H9 (cell line): ENCODE data around the gene ZC3H7B. TPM values are rescaled to one million over a fixed set of nuclear protein-coding genes. Genes with fewer than 3 reads are reported as not detected.

Experiments
- DNase-seq: peaks from one replicate; pipeline ENCODE4 v3.0.0-alpha.2; 2017
- H2AFZ ChIP-seq: one replicate; pipeline ENCODE4 v1.6.1; 2013; ENCODE audit warnings: mild to moderate bottlenecking, low read length, control low read depth, moderate library complexity
- H2AK5ac ChIP-seq: 2 replicates; pipeline ENCODE4 v1.6.1; 2013; ENCODE audit warnings: low read length, control low read depth, mixed read lengths; ENCODE audit not compliant: insufficient read length
- H2BK120ac ChIP-seq: one replicate; pipeline ENCODE4 v1.6.1; 2013; ENCODE audit warnings: low read depth, mild to moderate bottlenecking, low read length, control low read depth, inconsistent platforms; ENCODE audit not compliant: poor library complexity, severe bottlenecking
- H2BK12ac ChIP-seq: 2 replicates; pipeline ENCODE4 v1.6.1; 2013; ENCODE audit warnings: low read length, control low read depth, mixed read lengths, low read depth; ENCODE audit not compliant: insufficient read length
- H2BK15ac ChIP-seq: 2 replicates; pipeline ENCODE4 v1.6.1; 2013; ENCODE audit warnings: low read depth, low read length, control low read depth
- H2BK20ac ChIP-seq: one replicate; pipeline ENCODE4 v1.6.1; 2013; ENCODE audit warnings: low read depth, mild to moderate bottlenecking, low read length, control low read depth, inconsistent platforms; ENCODE audit not compliant: poor library complexity, severe bottlenecking
- H2BK5ac ChIP-seq: 2 replicates; pipeline ENCODE4 v1.6.1; 2013; ENCODE audit warnings: low read length, control low read depth, mixed read lengths; ENCODE audit not compliant: insufficient read length
- H3K14ac ChIP-seq: 2 replicates; pipeline ENCODE4 v1.6.1; 2013; ENCODE audit warnings: low read length, control low read depth; ENCODE audit not compliant: insufficient read depth
- H3K18ac ChIP-seq: 2 replicates; pipeline ENCODE4 v1.6.1; 2013; ENCODE audit warnings: low read depth, mild to moderate bottlenecking, mixed read lengths, low read length, control low read depth; ENCODE audit not compliant: insufficient read length
- H3K23ac ChIP-seq: 2 replicates; pipeline ENCODE4 v1.6.1; 2013; ENCODE audit warnings: low read length, control low read depth, mixed read lengths, low read depth; ENCODE audit not compliant: insufficient read length
- H3K23me2 ChIP-seq: 2 replicates; pipeline ENCODE4 v1.6.1; 2013; ENCODE audit warnings: low read depth, mild to moderate bottlenecking, mixed read lengths, low read length, control low read depth; ENCODE audit not compliant: insufficient read length, poor library complexity, severe bottlenecking
- H3K27ac ChIP-seq: 2 replicates; pipeline ENCODE4 v1.5.1; 2013; ENCODE audit warnings: low read length, control low read depth, mixed read lengths, low read depth; ENCODE audit not compliant: insufficient read length
- H3K27me3 ChIP-seq: 2 replicates; pipeline ENCODE4 v1.6.1; 2013; ENCODE audit warnings: low read length, control low read depth, inconsistent platforms; ENCODE audit not compliant: insufficient read depth
- H3K4ac ChIP-seq: 2 replicates; pipeline ENCODE4 v1.6.1; 2013; ENCODE audit warnings: low read depth, mild to moderate bottlenecking, control low read depth, inconsistent platforms, low read length, moderate library complexity
- H3K4me1 ChIP-seq: 2 replicates; pipeline ENCODE4 v1.6.1; 2013; ENCODE audit warnings: low read length, control low read depth, inconsistent platforms; ENCODE audit not compliant: insufficient read depth
- H3K4me2 ChIP-seq: 2 replicates; pipeline ENCODE4 v1.6.1; 2013; ENCODE audit warnings: low read length, control low read depth, mixed read lengths; ENCODE audit not compliant: insufficient read length, insufficient read depth
- H3K56ac ChIP-seq: 2 replicates; pipeline ENCODE4 v1.6.1; 2013; ENCODE audit warnings: low read depth, mild to moderate bottlenecking, mixed read lengths, low read length, control low read depth; ENCODE audit not compliant: insufficient read length
- H3K79me1 ChIP-seq: 2 replicates; pipeline ENCODE4 v1.6.1; 2013; ENCODE audit warnings: low read depth, mild to moderate bottlenecking, moderate library complexity, low read length, control low read depth, inconsistent platforms; ENCODE audit not compliant: insufficient read depth, poor library complexity, severe bottlenecking
- H3K79me2 ChIP-seq: 2 replicates; pipeline ENCODE4 v1.6.1; 2013; ENCODE audit warnings: low read length, control low read depth, inconsistent platforms; ENCODE audit not compliant: insufficient read depth
- H3K9ac ChIP-seq: 2 replicates; pipeline ENCODE4 v1.6.1; 2013; ENCODE audit warnings: low read length, control low read depth, mixed read lengths; ENCODE audit not compliant: insufficient read length; ENCODE audit errors: extremely low read depth
- H3K9me3 ChIP-seq: one replicate; pipeline ENCODE4 v1.6.1; 2013; ENCODE audit warnings: low read depth, low read length, inconsistent platforms; ENCODE audit not compliant: control insufficient read depth
- H3T11ph ChIP-seq: one replicate; pipeline ENCODE4 v1.6.1; 2013; ENCODE audit warnings: mild to moderate bottlenecking, low read length, control low read depth, inconsistent platforms
- H4K20me1 ChIP-seq: one replicate; pipeline ENCODE4 v1.6.1; 2013; ENCODE audit not compliant: control insufficient read depth, insufficient read length, insufficient read depth
- H4K5ac ChIP-seq: 2 replicates; pipeline ENCODE4 v1.6.1; 2013; ENCODE audit warnings: low read depth, mild to moderate bottlenecking, mixed read lengths, low read length, control low read depth; ENCODE audit not compliant: insufficient read length
- H4K8ac ChIP-seq: replicated peaks from 2 replicates; pipeline ENCODE4 v1.6.1; 2013; ENCODE audit warnings: low read length, control low read depth, mixed read lengths, low read depth; ENCODE audit not compliant: insufficient read length
- H4K91ac ChIP-seq: 2 replicates; pipeline ENCODE4 v1.6.1; 2013; ENCODE audit warnings: low read depth, mild to moderate bottlenecking, moderate library complexity, mixed read lengths, low read length, control low read depth; ENCODE audit not compliant: insufficient read length
- H3K27ac Mint-ChIP-seq, 3 experiments: 2 replicates in 2 of 3; 3 replicates in 1 of 3; pipeline ENCODE4 v1.8.0; 2020 to 2021; ENCODE audit warnings: mixed read lengths in 3 of 3, mild to moderate bottlenecking in 1 of 3, moderate library complexity in 1 of 3
- H3K27me3 Mint-ChIP-seq: 2 replicates; pipeline ENCODE4 v1.8.0; 2021; ENCODE audit warnings: low read depth, mild to moderate bottlenecking, moderate library complexity, mixed read lengths
- H3K36me3 Mint-ChIP-seq, 3 experiments: 2 replicates in 2 of 3; 3 replicates in 1 of 3; pipeline ENCODE4 v1.8.0; 2020 to 2021; ENCODE audit warnings: low read depth in 3 of 3, mixed read lengths in 3 of 3; ENCODE audit not compliant: insufficient read depth in 1 of 3
- H3K4me1 Mint-ChIP-seq, 2 experiments: 2 replicates each; pipeline ENCODE4 v1.8.0; 2020; ENCODE audit warnings: mixed read lengths in 2 of 2
- H3K4me3 Mint-ChIP-seq, 2 experiments: 2 replicates in 1 of 2; 3 replicates in 1 of 2; pipeline ENCODE4 v1.8.0; 2020 to 2021; ENCODE audit warnings: mild to moderate bottlenecking in 2 of 2, mixed read lengths in 2 of 2, moderate library complexity in 1 of 2
- H3K9me3 Mint-ChIP-seq, 2 experiments: 2 replicates in 1 of 2; 3 replicates in 1 of 2; pipeline ENCODE4 v1.8.0; 2020; ENCODE audit warnings: mild to moderate bottlenecking in 2 of 2, mixed read lengths in 2 of 2, moderate library complexity in 1 of 2
- WGBS: extraction: QIAGEN DNeasy Blood & Tissue Kit; methylation state at CpG from one replicate; pipeline ENCODE4 v1.1.7; 2013; ENCODE audit warnings: missing lambda C conversion rate, low lambda C conversion rate, mixed read lengths; ENCODE audit not compliant: insufficient read length; ENCODE audit errors: extremely low coverage; 5-methylcytosine and 5-hydroxymethylcytosine counted together
- total RNA-seq: library from RNA; stranded (reverse); gene quantifications from 2 replicates; pipeline ENCODE4 v1.2.1, GENCODE V29; 2021
- TF ChIP-seq, protein P1 (sequence below): fragments of 200-600 bp; sonication (generic); conservative IDR thresholded peaks from 3 replicates; pipeline ENCODE4 v1.8.0; 2021; ENCODE audit warnings: antibody characterized with exemption, mild to moderate bottlenecking

Gene ZC3H7B
- total RNA-seq, 1 experiment from 2014 or later, result 69.3 TPM

- Histone ChIP-seq H3K9ac (no peak overlapping the region), H4K8ac (no peak overlapping the region), H3K23ac (no peak overlapping the region), H2AK5ac (no peak overlapping the region), H4K91ac (no peak overlapping the region), H4K5ac (no peak overlapping the region), H2BK120ac (no peak overlapping the region), H2BK20ac (no peak overlapping the region), H3K9me3 (no peaks in the 10 kb centered on the region), H3K79me1 (no peaks in the 10 kb centered on the region), H3K14ac (no peak overlapping the region), H3K4ac (no peak overlapping the region), H3T11ph (no peak overlapping the region), H2BK15ac (no peak overlapping the region), H3K4me1 (no peaks in the 10 kb centered on the region), H3K18ac (no peak overlapping the region), H3K27me3 (no peaks in the 10 kb centered on the region), H2BK12ac (no peak overlapping the region), H3K27ac (no peak overlapping the region), H4K20me1 (no peaks in the 10 kb centered on the region), H3K56ac (no peak overlapping the region), H3K23me2 (no peaks in the 10 kb centered on the region), H2AFZ (no peak overlapping the region), H2BK5ac (no peak overlapping the region), H3K4me2 (no peak overlapping the region), H3K79me2 (no peaks in the 10 kb centered on the region)
- no peak for DNase-seq
- Mint-ChIP-seq H3K36me3 (peaks cover 20 to 80% (median 66%) of the 10 kb centered on the region in 3 experiments; a peak in 6 of 7 replicates), H3K4me3 (no peak overlapping the region), H3K9me3 (no peaks in the 10 kb centered on the region), H3K27ac (no peak overlapping the region), H3K4me1 (peaks cover 5 to 7% of the 10 kb centered on the region in 2 experiments), H3K27me3 (no peaks in the 10 kb centered on the region)
- TF ChIP-seq, protein P1, sequence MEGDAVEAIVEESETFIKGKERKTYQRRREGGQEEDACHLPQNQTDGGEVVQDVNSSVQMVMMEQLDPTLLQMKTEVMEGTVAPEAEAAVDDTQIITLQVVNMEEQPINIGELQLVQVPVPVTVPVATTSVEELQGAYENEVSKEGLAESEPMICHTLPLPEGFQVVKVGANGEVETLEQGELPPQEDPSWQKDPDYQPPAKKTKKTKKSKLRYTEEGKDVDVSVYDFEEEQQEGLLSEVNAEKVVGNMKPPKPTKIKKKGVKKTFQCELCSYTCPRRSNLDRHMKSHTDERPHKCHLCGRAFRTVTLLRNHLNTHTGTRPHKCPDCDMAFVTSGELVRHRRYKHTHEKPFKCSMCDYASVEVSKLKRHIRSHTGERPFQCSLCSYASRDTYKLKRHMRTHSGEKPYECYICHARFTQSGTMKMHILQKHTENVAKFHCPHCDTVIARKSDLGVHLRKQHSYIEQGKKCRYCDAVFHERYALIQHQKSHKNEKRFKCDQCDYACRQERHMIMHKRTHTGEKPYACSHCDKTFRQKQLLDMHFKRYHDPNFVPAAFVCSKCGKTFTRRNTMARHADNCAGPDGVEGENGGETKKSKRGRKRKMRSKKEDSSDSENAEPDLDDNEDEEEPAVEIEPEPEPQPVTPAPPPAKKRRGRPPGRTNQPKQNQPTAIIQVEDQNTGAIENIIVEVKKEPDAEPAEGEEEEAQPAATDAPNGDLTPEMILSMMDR, result no peak
- no CpG with 5 or more reads among the region's 7 CpGs for WGBS
Observed at GRCh38 chr22:41330169-41330568, 28.8 kb downstream of the ZC3H7B start.
